GM23338 (cell line): ENCODE results near the gene SLC6A12. TPM values are rescaled to one million over a fixed set of nuclear protein-coding genes. Genes with fewer than 3 reads are reported as not detected.

Experiments used
- ATAC-seq: fragments of 200-7000 bp; cut with Tn5 transposase; 3 replicates; pipeline ENCODE4 v1.9.1; 2020
- DNase-seq: peaks from one replicate; pipeline ENCODE4 v3.0.0-alpha.2; 2015; ENCODE audit warnings: low spot score
- H2AFZ ChIP-seq: fragments of 200-600 bp; sonication (generic); 2 replicates; pipeline ENCODE4 v1.8.0; 2016; ENCODE audit warnings: antibody characterized with exemption, mild to moderate bottlenecking, moderate library complexity
- H3F3A ChIP-seq: fragments of 200-600 bp; sonication (generic); replicated peaks from 2 replicates; pipeline ENCODE4 v1.8.0; 2017; ENCODE audit warnings: antibody characterized with exemption, mixed run types, low read depth
- H3K27ac ChIP-seq: fragments of 200-600 bp; sonication (generic); 2 replicates; pipeline ENCODE4 v1.6.1; 2016; ENCODE audit warnings: low read depth
- H3K27me3 ChIP-seq: fragments of 200-600 bp; sonication (generic); 2 replicates; pipeline ENCODE4 v1.8.0; 2016; ENCODE audit warnings: mild to moderate bottlenecking, mixed run types, moderate library complexity; ENCODE audit not compliant: insufficient read depth
- H3K36me3 ChIP-seq: fragments of 200-600 bp; sonication (generic); 2 replicates; pipeline ENCODE4 v1.8.0; 2016; ENCODE audit warnings: mild to moderate bottlenecking; ENCODE audit not compliant: insufficient read depth
- H3K4me1 ChIP-seq: fragments of 200-600 bp; sonication (generic); 2 replicates; pipeline ENCODE4 v1.8.0; 2016; ENCODE audit warnings: mild to moderate bottlenecking, moderate library complexity; ENCODE audit not compliant: insufficient read depth
- H3K4me2 ChIP-seq: fragments of 200-600 bp; sonication (generic); 2 replicates; pipeline ENCODE4 v1.7.1; 2017; ENCODE audit warnings: mixed run types
- H3K4me3 ChIP-seq: fragments of 200-600 bp; sonication (generic); 2 replicates; pipeline ENCODE4 v1.6.1; 2016; ENCODE audit warnings: mixed run types
- H3K79me2 ChIP-seq: fragments of 200-600 bp; sonication (generic); replicated peaks from 2 replicates; pipeline ENCODE4 v1.8.0; 2017; ENCODE audit warnings: mild to moderate bottlenecking; ENCODE audit not compliant: insufficient read depth
- H3K9me2 ChIP-seq: fragments of 200-600 bp; sonication (generic); 2 replicates; pipeline ENCODE4 v1.8.0; 2017; ENCODE audit not compliant: insufficient read depth
- H4K20me1 ChIP-seq: fragments of 200-600 bp; sonication (generic); replicated peaks from 2 replicates; pipeline ENCODE4 v1.8.0; 2017; ENCODE audit warnings: mild to moderate bottlenecking; ENCODE audit not compliant: insufficient read depth
- H3K27ac Mint-ChIP-seq: 2 replicates; pipeline ENCODE4 v1.8.0; 2020; ENCODE audit warnings: inconsistent platforms, mild to moderate bottlenecking, moderate library complexity, mixed read lengths
- H3K27me3 Mint-ChIP-seq: 3 replicates; pipeline ENCODE4 v1.8.0; 2022; ENCODE audit warnings: low read depth, mild to moderate bottlenecking, moderate library complexity, mixed read lengths, inconsistent platforms; ENCODE audit not compliant: insufficient read depth, poor library complexity
- H3K36me3 Mint-ChIP-seq: 3 replicates; pipeline ENCODE4 v1.8.0; 2021; ENCODE audit warnings: low read depth, mild to moderate bottlenecking, inconsistent platforms, moderate library complexity, mixed read lengths
- H3K4me1 Mint-ChIP-seq: 3 replicates; pipeline ENCODE4 v1.8.0; 2020; ENCODE audit warnings: mild to moderate bottlenecking, inconsistent platforms, mixed read lengths
- H3K4me3 Mint-ChIP-seq: 3 replicates; pipeline ENCODE4 v1.8.0; 2021; ENCODE audit warnings: moderate library complexity, mild to moderate bottlenecking, inconsistent platforms, mixed read lengths
- H3K9me3 Mint-ChIP-seq: 3 replicates; pipeline ENCODE4 v1.8.0; 2020; ENCODE audit warnings: moderate library complexity, mild to moderate bottlenecking, inconsistent platforms, mixed read lengths
- CREB1 ChIP-seq: fragments of 250-450 bp; sonication (Bioruptor Pico); IDR thresholded peaks from 2 replicates; pipeline ENCODE4 v1.5.0; 2020; ENCODE audit warnings: low read depth, mild to moderate bottlenecking, moderate library complexity
- CTCF ChIP-seq, 2 experiments: fragments of 200-600 bp in 1 of 2; sonication (generic) in 1 of 2; conservative IDR thresholded peaks; 2 replicates each; pipeline versions ENCODE4 v1.5.1 to v1.6.1; 2016 to 2017; ENCODE audit warnings: antibody characterized with exemption in 2 of 2, low read depth in 2 of 2, mild to moderate bottlenecking in 2 of 2, moderate library complexity in 1 of 2
- ETS1 ChIP-seq: IDR thresholded peaks from 2 replicates; pipeline ENCODE4 v1.6.1; 2016; ENCODE audit warnings: antibody characterized with exemption
- EZH2 ChIP-seq: fragments of 200-600 bp; sonication (generic); IDR thresholded peaks from one replicate; pipeline ENCODE4 v1.8.0; 2017; ENCODE audit warnings: antibody characterized with exemption, mild to moderate bottlenecking, low read depth; ENCODE audit not compliant: unreplicated experiment
- EZH2phosphoT487 ChIP-seq: fragments of 200-600 bp; sonication (generic); IDR thresholded peaks from one replicate; pipeline ENCODE4 v1.8.1; 2018; ENCODE audit warnings: antibody characterized with exemption; ENCODE audit not compliant: unreplicated experiment
- JUNB ChIP-seq: IDR thresholded peaks from one replicate; pipeline ENCODE4 v1.6.1; 2016; ENCODE audit warnings: antibody characterized with exemption; ENCODE audit not compliant: unreplicated experiment
- NANOG ChIP-seq: IDR thresholded peaks from 2 replicates; pipeline ENCODE4 v1.6.1; 2016; ENCODE audit warnings: antibody characterized with exemption, borderline replicate concordance
- POLR2AphosphoS5 ChIP-seq: IDR thresholded peaks from 2 replicates; pipeline ENCODE4 v1.6.1; 2016; ENCODE audit warnings: antibody characterized with exemption, low read depth
- REST ChIP-seq: IDR thresholded peaks from one replicate; pipeline ENCODE4 v1.6.1; 2018; ENCODE audit warnings: antibody characterized with exemption; ENCODE audit not compliant: unreplicated experiment
- STAT1 ChIP-seq: IDR thresholded peaks from one replicate; pipeline ENCODE4 v1.6.1; 2016; ENCODE audit warnings: antibody characterized with exemption; ENCODE audit not compliant: unreplicated experiment
- ZNF114 ChIP-seq: fragments of 250-450 bp; sonication (Bioruptor Pico); IDR thresholded peaks from 2 replicates; pipeline ENCODE4 v1.5.0; 2020; ENCODE audit warnings: mild to moderate bottlenecking, moderate library complexity
- polyA plus RNA-seq: library from polyadenylated mRNA; unstranded; fragments of >200 nt; fragmentation: Nextera tagmentation; extraction: Ambion mirVana; gene quantifications from 2 replicates; pipeline ENCODE4 v1.2.1, GENCODE V29; 2016
- total RNA-seq: library from RNA; depleted of rRNA; stranded (reverse); fragments of >200 nt; shearing (Covaris generic); gene quantifications from 2 replicates; pipeline ENCODE4 v1.2.3, GENCODE V29; 2014

SLC6A12 gene
- total and polyA plus RNA-seq, 2 experiments from 2014 or later, result 0.56 TPM; not detected in 1

- Histone ChIP-seq H4K20me1 (no peaks in the 10 kb centered on the region), H3K9me2 (no peaks in the 10 kb centered on the region), H3F3A (no peaks in the 10 kb centered on the region), H3K79me2 (no peaks in the 10 kb centered on the region), H3K4me1 (peaks cover 4% of the 10 kb centered on the region; the same call in 1 of the 2 replicates), H3K27me3 (peaks cover 16% of the 10 kb centered on the region; the same call in 1 of the 2 replicates), H3K4me2 (no peak overlapping the region), H2AFZ (no peak overlapping the region), H3K27ac (no peak overlapping the region), H3K36me3 (no peaks in the 10 kb centered on the region), H3K4me3 (no peak overlapping the region)
- H3K27ac Mint-ChIP-seq, result no peak overlapping the region
- H3K27me3 Mint-ChIP-seq, result peaks cover 15% of the 10 kb centered on the region
- H3K4me1 Mint-ChIP-seq, result peaks cover 5% of the 10 kb centered on the region; the same call in 2 of the 3 replicates
- ATAC-seq (no peak), DNase-seq (no peak)
- TF ChIP-seq ZNF114 (CRISPR knock-in tag) (no peak), EZH2phosphoT487 (no peak), EZH2 (no peak), CREB1 (no peak), REST (no peak), JUNB (no peak), STAT1 (no peak), ETS1 (no peak), CTCF (conservative IDR thresholded peaks at IDR 0.05; ENCODE audit: low read depth in 2 of 2) (no peak), NANOG (no peak), POLR2AphosphoS5 (no peak)
- no peaks in the 10 kb centered on the region for H3K36me3 Mint-ChIP-seq
- peaks cover 6% of the 10 kb centered on the region; the same call in 2 of the 3 replicates for H3K9me3 Mint-ChIP-seq
- no peak overlapping the region for H3K4me3 Mint-ChIP-seq
Observed at GRCh38 chr12:193261-193660, 20.7 kb downstream of the SLC6A12 start.
